ENCODE results near the gene PSAP.

PSAP gene

DNA sequence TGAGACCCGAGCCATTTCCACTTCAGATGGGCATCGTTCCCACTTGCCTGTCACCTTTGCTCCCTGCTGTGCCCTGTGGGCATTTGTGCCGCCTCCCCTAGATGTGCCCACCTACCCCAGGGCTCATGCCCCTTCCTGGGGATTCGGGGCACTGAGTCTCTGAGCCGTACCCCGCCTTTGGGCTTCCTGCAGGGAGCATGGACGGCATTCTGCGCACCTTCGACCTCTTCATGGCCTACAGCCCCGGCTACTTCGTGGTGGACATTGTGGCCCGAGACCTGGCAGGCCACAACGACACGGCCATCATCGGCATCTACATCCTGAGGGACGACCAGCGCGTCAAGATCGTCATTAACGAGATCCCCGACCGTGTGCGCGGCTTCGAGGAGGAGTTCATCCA, 41.4 kb downstream of the PSAP start:
- Histone ChIP-seq H3K79me1 (ENCODE audit: low read length) (no peaks in the 10 kb centered on the region), H3K23ac (ENCODE audit: low read length) (no peak overlapping the region), H3K18ac (ENCODE audit: low read length) (no peak overlapping the region), H2BK120ac (ENCODE audit: insufficient read depth, low read length, poor library complexity) (no peak overlapping the region), H2AK5ac (ENCODE audit: low read length) (no peak overlapping the region), H3K4me1 (ENCODE audit: control insufficient read depth in 1 of 2, insufficient read depth in 2 of 2, low read length in 2 of 2) (no peaks in the 10 kb centered on the region), H3K4ac (ENCODE audit: low read depth, low read length) (no peak overlapping the region), H4K8ac (ENCODE audit: low read depth, low read length) (no peak overlapping the region), H3K79me2 (ENCODE audit: control insufficient read depth, insufficient read depth, low read length, poor library complexity) (no peaks in the 10 kb centered on the region), H3K27me3 (ENCODE audit: insufficient read depth, low read length) (no peaks in the 10 kb centered on the region), H3K36me3 (ENCODE audit: control insufficient read depth in 1 of 2, insufficient read depth in 2 of 2, low read length in 2 of 2) (peaks cover 4 to 10% of the 10 kb centered on the region in 2 experiments), H3K27ac (ENCODE audit: low read depth, low read length) (no peak overlapping the region), H3K9ac (ENCODE audit: low read length) (no peak overlapping the region), H4K12ac (ENCODE audit: low read depth, low read length) (no peak overlapping the region), H4K91ac (ENCODE audit: low read depth, low read length) (no peak overlapping the region), H3K4me3 (ENCODE audit: low read depth, low read length) (no peak overlapping the region), H2AFZ (ENCODE audit: insufficient read depth, low read length, poor library complexity) (no peak overlapping the region), H3K14ac (ENCODE audit: low read length) (no peak overlapping the region), H3K4me2 (ENCODE audit: low read length) (no peak overlapping the region), H3K9me3 (ENCODE audit: insufficient read depth, low read depth, low read length) (peaks cover 2% of the 10 kb centered on the region), H2BK5ac (ENCODE audit: low read depth, low read length, poor library complexity) (no peak overlapping the region), H2BK12ac (ENCODE audit: low read length) (no peak overlapping the region)
- no CpG with 5 or more reads among the region's 25 CpGs for WGBS (ENCODE audit: extremely low coverage, insufficient coverage, insufficient read length)
- no peak for DNase-seq

GRCh38 chr10:71807557-71808510, 43.2 kb downstream of the PSAP start:
- no peak overlapping the region for H4K91ac ChIP-seq (ENCODE audit: low read depth, low read length)
- peaks cover 0 to 4% of the 10 kb centered on the region in 2 experiments for H3K36me3 ChIP-seq (ENCODE audit: control insufficient read depth in 1 of 2, insufficient read depth in 2 of 2, low read length in 2 of 2)
- no peak overlapping the region for H2BK120ac ChIP-seq (ENCODE audit: insufficient read depth, low read length, poor library complexity)
- no peak overlapping the region for H2BK5ac ChIP-seq (ENCODE audit: low read depth, low read length, poor library complexity)
- no peak overlapping the region for H4K8ac ChIP-seq (ENCODE audit: low read depth, low read length)
- H3K4me2 ChIP-seq (ENCODE audit: low read length) = no peak overlapping the region
- no peak overlapping the region for H3K23ac ChIP-seq (ENCODE audit: low read length)
- H3K4ac ChIP-seq (ENCODE audit: low read depth, low read length) = no peak overlapping the region
- peaks cover 2% of the 10 kb centered on the region for H3K9me3 ChIP-seq (ENCODE audit: insufficient read depth, low read depth, low read length)
- H3K4me3 ChIP-seq (ENCODE audit: low read depth, low read length) = no peak overlapping the region
- no peak overlapping the region for H4K12ac ChIP-seq (ENCODE audit: low read depth, low read length)
- H3K27ac ChIP-seq (ENCODE audit: low read depth, low read length) = no peak overlapping the region
- no peak overlapping the region for H2AFZ ChIP-seq (ENCODE audit: insufficient read depth, low read length, poor library complexity)
- H2AK5ac ChIP-seq (ENCODE audit: low read length) = no peak overlapping the region
- no peak overlapping the region for H3K14ac ChIP-seq (ENCODE audit: low read length)
- no peaks in the 10 kb centered on the region for H3K27me3 ChIP-seq (ENCODE audit: insufficient read depth, low read length)
- H3K4me1 ChIP-seq (ENCODE audit: control insufficient read depth in 1 of 2, insufficient read depth in 2 of 2, low read length in 2 of 2) = no peaks in the 10 kb centered on the region
- WGBS (ENCODE audit: extremely low coverage, insufficient coverage, insufficient read length) = 100% methylated on average over 1 of the region's 21 CpGs
- no peaks in the 10 kb centered on the region for H3K79me1 ChIP-seq (ENCODE audit: low read length)
- no peaks in the 10 kb centered on the region for H3K79me2 ChIP-seq (ENCODE audit: control insufficient read depth, insufficient read depth, low read length, poor library complexity)
- no peak overlapping the region for H3K9ac ChIP-seq (ENCODE audit: low read length)
- DNase-seq = no peak
- H3K18ac ChIP-seq (ENCODE audit: low read length) = no peak overlapping the region
- H2BK12ac ChIP-seq (ENCODE audit: low read length) = no peak overlapping the region

DNA sequence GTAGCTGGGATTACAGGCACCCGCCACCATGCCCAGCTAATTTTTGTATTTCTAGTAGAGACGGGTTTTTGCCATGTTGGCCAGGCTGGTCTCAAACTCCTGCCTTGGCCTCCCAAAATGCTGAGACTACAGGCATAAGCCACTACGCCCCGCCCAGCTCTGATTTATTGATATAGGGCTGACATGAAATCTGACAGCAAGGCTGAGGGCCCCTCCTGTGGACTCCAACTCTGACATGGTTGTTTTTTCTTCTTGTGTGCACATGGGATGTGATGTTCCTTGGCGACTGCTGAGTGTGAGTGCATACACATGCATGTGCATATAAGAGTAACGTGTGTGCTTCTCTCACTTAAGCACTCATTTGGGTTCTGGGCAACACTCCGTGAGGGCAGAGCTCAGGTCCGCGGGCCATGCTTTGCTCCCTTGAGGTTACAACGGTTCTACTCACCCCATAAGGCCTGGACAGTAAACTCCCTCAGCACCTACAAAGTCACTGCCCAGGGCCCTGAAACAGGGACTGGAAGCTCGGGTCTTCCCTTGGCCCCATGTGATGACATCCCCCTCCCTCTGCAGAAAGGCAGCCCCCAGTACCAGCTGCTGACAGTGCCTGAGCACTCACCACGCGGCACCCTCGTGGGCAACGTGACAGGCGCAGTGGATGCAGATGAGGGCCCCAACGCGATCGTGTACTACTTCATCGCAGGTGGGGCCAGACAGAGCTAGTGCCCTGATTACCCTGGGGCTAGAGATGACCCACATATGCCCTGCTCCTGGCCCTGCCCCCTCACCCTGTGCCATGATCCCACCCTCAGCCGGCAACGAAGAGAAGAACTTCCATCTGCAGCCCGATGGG, 44.1 kb downstream of the PSAP start:
- no peak overlapping the region for H3K4me2 ChIP-seq (ENCODE audit: low read length)
- H3K27me3 ChIP-seq (ENCODE audit: insufficient read depth, low read length) = no peaks in the 10 kb centered on the region
- no peak overlapping the region for H2BK12ac ChIP-seq (ENCODE audit: low read length)
- H4K12ac ChIP-seq (ENCODE audit: low read depth, low read length) = no peak overlapping the region
- no peak overlapping the region for H4K91ac ChIP-seq (ENCODE audit: low read depth, low read length)
- H4K8ac ChIP-seq (ENCODE audit: low read depth, low read length) = no peak overlapping the region
- no peaks in the 10 kb centered on the region for H3K4me1 ChIP-seq (ENCODE audit: control insufficient read depth in 1 of 2, insufficient read depth in 2 of 2, low read length in 2 of 2)
- no peaks in the 10 kb centered on the region for H3K36me3 ChIP-seq (ENCODE audit: control insufficient read depth in 1 of 2, insufficient read depth in 2 of 2, low read length in 2 of 2)
- DNase-seq = no peak
- H3K27ac ChIP-seq (ENCODE audit: low read depth, low read length) = no peak overlapping the region
- H2AFZ ChIP-seq (ENCODE audit: insufficient read depth, low read length, poor library complexity) = no peak overlapping the region
- peaks cover 2% of the 10 kb centered on the region for H3K9me3 ChIP-seq (ENCODE audit: insufficient read depth, low read depth, low read length)
- no peak overlapping the region for H3K4me3 ChIP-seq (ENCODE audit: low read depth, low read length)
- no peak overlapping the region for H2BK5ac ChIP-seq (ENCODE audit: low read depth, low read length, poor library complexity)
- no peaks in the 10 kb centered on the region for H3K79me1 ChIP-seq (ENCODE audit: low read length)
- no peak overlapping the region for H3K18ac ChIP-seq (ENCODE audit: low read length)
- H3K14ac ChIP-seq (ENCODE audit: low read length) = no peak overlapping the region
- H2AK5ac ChIP-seq (ENCODE audit: low read length) = no peak overlapping the region
- no peak overlapping the region for H3K23ac ChIP-seq (ENCODE audit: low read length)
- no peak overlapping the region for H3K9ac ChIP-seq (ENCODE audit: low read length)
- WGBS (ENCODE audit: extremely low coverage, insufficient coverage, insufficient read length) = no CpG with 5 or more reads among the region's 23 CpGs
- no peak overlapping the region for H3K4ac ChIP-seq (ENCODE audit: low read depth, low read length)
- H3K79me2 ChIP-seq (ENCODE audit: control insufficient read depth, insufficient read depth, low read length, poor library complexity) = no peaks in the 10 kb centered on the region
- no peak overlapping the region for H2BK120ac ChIP-seq (ENCODE audit: insufficient read depth, low read length, poor library complexity)

GRCh38 chr10:71805776-71806703, 45.0 kb downstream of the PSAP start:
- Histone ChIP-seq H3K79me1 (ENCODE audit: low read length) (no peaks in the 10 kb centered on the region), H3K79me2 (ENCODE audit: control insufficient read depth, insufficient read depth, low read length, poor library complexity) (no peaks in the 10 kb centered on the region), H2BK5ac (ENCODE audit: low read depth, low read length, poor library complexity) (no peak overlapping the region), H2BK12ac (ENCODE audit: low read length) (no peak overlapping the region), H3K4me1 (ENCODE audit: control insufficient read depth in 1 of 2, insufficient read depth in 2 of 2, low read length in 2 of 2) (no peaks in the 10 kb centered on the region), H3K4me3 (ENCODE audit: low read depth, low read length) (peak overlapping the region; percentile 10), H3K14ac (ENCODE audit: low read length) (no peak overlapping the region), H3K23ac (ENCODE audit: low read length) (no peak overlapping the region), H4K8ac (ENCODE audit: low read depth, low read length) (no peak overlapping the region), H4K12ac (ENCODE audit: low read depth, low read length) (no peak overlapping the region), H3K18ac (ENCODE audit: low read length) (no peak overlapping the region), H2AFZ (ENCODE audit: insufficient read depth, low read length, poor library complexity) (no peak overlapping the region), H2BK120ac (ENCODE audit: insufficient read depth, low read length, poor library complexity) (no peak overlapping the region), H3K4ac (ENCODE audit: low read depth, low read length) (no peak overlapping the region), H3K9me3 (ENCODE audit: insufficient read depth, low read depth, low read length) (peaks cover 2% of the 10 kb centered on the region), H3K4me2 (ENCODE audit: low read length) (no peak overlapping the region), H3K27me3 (ENCODE audit: insufficient read depth, low read length) (no peaks in the 10 kb centered on the region), H2AK5ac (ENCODE audit: low read length) (no peak overlapping the region), H3K9ac (ENCODE audit: low read length) (no peak overlapping the region), H4K91ac (ENCODE audit: low read depth, low read length) (no peak overlapping the region), H3K27ac (ENCODE audit: low read depth, low read length) (no peak overlapping the region), H3K36me3 (ENCODE audit: control insufficient read depth in 1 of 2, insufficient read depth in 2 of 2, low read length in 2 of 2) (no peaks in the 10 kb centered on the region)
- no CpG with 5 or more reads among the region's 41 CpGs for WGBS (ENCODE audit: extremely low coverage, insufficient coverage, insufficient read length)
- peak; percentile 77 to 81 for DNase-seq
